HG03565 (cell line): ENCODE results near the gene GPC6.
A peak's percentile ranks its signal among the peaks of the same experiment; 100 is the strongest.

Source experiments
- ATAC-seq: cut with Tn5 transposase; IDR thresholded peaks from one replicate; pipeline ENCODE4 v1.9.1; 2021; ENCODE audit warnings: mild to moderate bottlenecking, moderate library complexity; ENCODE audit not compliant: unreplicated experiment

The GPC6 gene

DNA sequence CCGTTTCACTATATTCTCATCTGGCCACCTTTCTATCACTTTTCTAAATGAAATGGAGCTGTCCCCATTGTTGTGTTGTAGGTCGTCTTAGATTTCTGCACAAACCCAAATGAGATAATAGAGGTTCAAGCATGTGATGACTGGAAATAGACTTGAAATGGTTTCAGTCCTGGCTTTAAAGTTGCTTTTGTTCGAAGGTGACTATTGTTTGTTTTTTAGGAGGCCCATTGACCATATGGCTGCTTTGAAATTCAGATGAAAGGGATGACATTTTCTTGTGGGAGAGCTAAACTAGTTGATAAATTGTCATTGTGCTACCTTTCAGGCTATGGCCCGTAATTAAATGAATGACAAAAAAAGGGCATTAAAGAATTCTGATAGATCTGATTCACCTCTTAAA, 583.7 kb downstream of the GPC6 start:
- ATAC-seq: no peak

DNA sequence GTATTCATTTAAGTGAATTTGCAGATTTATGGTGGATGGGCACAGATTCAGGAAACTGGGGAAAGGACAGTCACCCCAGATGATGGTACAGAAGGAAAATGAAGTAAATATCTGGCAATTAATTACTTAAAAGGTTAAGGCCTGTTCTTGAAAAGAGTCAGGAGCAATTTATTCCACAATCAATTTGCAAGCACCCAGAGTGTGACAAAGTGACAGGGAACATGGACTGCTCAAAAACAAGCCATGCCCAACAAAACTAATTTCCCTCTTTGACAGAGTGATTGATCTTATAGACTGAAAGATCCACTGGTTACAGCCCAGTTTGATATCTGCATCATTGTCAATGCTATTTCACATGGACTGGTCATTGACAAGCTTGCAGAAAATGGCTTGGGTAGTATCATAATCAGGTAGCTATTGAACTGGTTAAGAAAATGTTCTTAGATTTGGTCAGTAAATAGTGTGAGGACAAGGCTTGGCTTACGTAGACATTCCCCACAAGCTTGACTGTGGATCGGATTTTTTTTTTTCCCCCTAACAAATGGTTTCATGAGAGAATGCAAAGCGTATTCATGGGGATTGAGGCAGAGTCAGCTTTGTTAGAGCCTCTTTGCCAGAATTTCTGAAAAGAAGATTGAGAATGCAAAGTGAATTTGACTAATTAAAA, 584.6 kb downstream of the GPC6 start:
- no peak for ATAC-seq

DNA sequence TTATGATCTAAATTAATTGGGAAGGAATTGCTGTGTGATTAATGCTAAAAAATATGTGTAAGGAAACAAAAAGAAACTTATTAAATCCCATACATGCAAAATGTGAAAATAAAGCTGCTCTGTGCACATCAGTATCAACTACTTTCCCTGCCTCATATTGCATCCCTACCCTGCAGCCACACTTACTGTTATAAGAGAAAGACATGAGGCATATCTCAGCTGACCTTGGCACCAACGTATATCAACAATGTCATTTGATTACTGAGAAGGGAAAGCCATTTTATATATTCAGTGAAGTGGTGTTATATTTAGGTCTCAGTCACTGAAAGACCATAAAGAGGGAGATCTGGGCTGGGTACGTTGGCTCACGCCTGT, 585.1 kb downstream of the GPC6 start:
- no peak for ATAC-seq

DNA sequence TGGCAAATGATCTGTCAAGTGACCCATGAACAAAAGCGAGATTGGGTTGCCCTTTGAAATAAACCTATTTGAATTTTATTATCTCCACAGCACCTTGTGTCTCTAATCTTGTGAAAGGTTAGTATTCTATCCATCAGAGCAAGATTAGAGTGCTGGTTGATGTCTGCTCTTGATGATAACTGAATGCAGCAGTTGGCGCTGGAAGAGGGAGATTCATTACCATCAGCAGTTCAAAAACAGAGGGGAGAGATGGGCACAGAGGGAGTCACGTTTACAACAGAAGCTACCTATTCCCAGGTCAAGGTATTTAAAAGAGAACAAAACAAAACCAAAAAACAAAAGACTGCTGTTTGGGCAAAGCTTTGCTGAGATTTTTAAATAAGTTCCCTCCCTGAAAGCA, 588.1 kb downstream of the GPC6 start:
- no peak for ATAC-seq

GRCh38 chr13:93818345-93818744, 591.7 kb downstream of the GPC6 start:
- ATAC-seq: no peak

GRCh38 chr13:93819331-93819890, 592.8 kb downstream of the GPC6 start:
- ATAC-seq: no peak

DNA sequence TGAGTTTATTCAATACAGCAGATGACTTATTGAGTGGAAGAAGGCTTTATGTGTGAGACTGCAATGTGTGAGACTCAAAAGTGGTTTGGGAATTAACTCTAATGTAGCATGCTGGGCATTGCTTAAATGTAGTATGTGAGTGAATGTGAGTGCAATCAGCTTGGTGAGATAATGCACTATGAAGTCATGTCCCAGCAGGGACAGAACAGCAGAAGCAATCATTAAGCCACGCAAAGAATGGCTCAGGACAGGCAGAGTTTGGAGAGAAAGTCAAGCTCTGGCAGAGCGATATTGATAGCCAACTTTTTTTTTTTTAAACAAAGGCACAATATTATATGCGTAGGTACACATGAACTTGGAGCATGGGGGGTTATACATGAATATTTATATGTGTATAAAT, 597.7 kb downstream of the GPC6 start:
- no peak for ATAC-seq

DNA sequence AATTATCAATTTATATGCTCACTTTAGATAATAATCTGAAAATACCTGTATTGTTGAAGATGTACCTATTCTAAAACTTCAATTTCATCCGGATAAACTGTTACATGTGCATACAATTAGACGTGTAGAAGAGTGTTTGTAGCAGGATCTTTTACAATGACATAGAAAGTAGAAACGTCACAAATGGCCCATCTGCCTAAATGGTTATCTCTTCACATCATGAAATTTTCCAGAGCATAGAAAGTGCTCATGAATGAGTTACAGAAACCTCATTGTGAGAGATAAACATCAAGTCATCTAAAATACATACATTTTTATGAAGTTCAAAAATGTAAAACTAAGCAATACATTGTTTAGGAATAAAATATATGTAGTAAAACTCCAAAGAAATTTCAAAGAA, 607.4 kb downstream of the GPC6 start:
- ATAC-seq: no peak

DNA sequence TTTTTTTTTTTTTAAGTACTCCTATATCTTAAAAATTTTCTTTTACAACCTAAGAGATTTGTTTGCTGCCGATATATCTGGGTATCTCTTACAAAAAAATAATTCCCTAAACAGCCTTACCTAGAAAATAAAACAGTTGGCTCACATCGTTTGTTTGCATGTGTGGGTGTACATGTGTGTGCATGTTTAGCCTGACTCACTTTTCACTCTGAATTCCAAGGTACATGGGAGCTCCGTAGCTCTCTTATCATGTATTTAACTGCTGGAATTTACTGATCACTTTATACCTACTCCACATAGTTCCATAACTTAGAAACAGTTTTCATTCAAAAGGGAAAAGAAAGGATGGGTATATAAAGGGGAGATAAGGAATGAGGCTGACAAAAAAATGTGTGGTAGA, 616.5 kb downstream of the GPC6 start:
- ATAC-seq: no peak

DNA sequence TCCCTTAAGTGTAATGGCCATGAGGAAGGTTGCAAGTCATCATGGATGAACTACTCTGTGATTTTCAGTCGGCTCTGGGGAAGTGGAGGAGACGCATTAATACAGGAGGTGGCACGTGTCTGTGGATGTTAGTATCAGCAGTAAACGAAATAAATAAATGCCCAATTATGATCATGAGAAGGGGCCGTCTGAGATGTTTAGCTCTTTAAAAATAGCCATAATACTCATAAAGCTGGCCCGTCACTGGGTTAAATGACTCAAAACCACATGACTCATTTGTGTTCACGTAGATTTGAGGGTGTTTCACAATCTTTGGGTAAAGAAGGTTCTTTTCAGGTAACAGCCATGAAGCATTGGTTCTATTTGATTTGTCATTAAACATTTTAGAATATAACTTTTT, 620.6 kb downstream of the GPC6 start:
- ATAC-seq: peak; percentile 60

DNA sequence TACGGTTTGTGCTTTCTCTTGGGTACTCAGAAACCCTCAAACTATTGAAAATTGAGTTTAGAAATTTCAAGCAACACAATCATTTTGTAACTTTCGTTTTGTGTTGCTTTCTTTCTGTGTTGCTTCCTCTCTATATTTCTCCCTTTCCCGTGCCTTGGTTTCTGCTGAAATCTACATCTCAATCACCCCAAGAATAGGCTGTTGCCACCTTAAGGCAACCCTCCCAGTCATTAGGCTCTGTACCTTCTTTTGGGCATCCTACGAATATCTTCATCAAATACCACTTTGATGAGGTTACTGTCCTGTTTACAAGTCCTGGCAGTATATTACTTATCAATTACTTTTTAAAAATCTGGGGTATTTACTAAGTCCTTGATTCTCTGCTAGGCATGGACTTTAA, 621.6 kb downstream of the GPC6 start:
- no peak for ATAC-seq

DNA sequence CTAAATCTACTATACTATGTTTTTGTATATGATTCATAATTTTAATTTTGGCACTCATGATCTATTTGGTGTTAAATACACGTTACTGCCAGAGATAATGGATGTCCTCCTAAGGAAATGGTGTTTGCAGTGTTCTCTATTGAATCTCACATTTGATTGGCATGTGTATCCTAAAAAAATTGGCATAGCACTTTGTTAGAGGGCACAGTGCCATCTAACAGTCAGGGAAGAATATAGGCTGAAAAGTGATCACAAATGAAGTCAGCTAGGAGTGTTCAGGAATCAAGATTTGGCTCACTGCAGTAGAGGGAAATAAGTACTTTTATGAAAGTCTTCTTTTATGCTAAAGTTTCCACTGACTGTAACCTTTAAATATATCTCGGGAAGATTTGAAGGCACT, 624.6 kb downstream of the GPC6 start:
- ATAC-seq: no peak

GRCh38 chr13:93853912-93854311, 627.3 kb downstream of the GPC6 start:
- ATAC-seq: no peak

DNA sequence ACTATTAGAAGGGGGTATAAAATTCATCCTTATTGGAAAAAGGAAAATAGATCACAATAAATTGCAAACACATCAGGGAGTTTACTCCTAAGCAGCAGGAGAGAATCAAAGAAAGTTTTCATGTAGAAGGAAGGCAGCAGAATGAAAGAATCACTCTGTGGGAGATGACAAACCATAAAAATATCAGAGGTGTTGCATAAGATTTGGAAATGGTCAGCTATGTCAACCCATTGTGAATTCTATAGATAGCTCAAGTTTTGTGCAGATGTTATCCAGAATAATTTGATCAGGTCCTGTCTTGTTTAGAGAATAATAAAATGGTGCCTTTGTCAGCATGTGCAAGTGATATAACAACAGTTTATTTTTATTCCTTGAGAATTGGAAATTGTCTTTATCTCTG, 630.5 kb downstream of the GPC6 start:
- ATAC-seq: no peak

DNA sequence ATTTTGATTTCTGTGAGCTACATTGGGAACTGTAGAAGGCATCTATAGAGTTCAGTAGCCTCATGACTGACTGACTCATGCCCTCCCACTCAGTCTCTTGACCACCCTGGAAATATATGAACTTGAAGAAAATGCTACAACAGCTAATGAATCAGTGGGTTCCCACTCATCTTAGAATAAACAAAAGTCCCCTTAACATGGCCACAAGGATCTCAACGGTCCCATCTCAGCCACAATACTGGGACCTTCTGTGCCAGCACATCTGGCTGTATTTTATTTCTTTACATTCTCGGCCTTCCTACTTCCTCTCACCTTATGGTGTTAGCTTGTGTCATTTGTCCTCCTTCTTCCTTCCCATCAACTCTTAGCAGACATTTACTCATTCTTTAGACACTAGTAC, 633.1 kb downstream of the GPC6 start:
- ATAC-seq: no peak

DNA sequence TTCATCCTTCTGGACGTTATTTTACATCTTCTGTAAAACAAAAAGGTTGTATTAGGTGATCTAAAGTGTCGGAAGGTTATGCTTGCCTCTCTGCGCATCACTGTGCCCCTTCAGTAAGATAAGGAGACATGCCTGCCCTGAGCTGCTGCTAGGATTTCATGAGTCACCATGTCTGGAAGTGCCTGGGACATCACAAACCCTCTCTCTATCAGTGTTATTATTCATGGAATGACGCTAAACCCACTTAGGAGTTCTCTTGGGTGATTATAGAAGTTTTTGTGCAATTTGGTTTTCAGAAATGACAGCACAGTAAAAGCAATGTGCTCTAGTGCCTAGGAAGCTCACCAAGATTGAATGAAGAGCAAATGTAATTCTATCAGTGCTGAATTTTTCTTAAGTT, 635.2 kb downstream of the GPC6 start:
- ATAC-seq: no peak

- ATAC-seq: no peak
Observed at GRCh38 chr13:93862259-93862658, 635.7 kb downstream of the GPC6 start.

- ATAC-seq: no peak
Observed at GRCh38 chr13:93865235-93865634, 638.6 kb downstream of the GPC6 start.

DNA sequence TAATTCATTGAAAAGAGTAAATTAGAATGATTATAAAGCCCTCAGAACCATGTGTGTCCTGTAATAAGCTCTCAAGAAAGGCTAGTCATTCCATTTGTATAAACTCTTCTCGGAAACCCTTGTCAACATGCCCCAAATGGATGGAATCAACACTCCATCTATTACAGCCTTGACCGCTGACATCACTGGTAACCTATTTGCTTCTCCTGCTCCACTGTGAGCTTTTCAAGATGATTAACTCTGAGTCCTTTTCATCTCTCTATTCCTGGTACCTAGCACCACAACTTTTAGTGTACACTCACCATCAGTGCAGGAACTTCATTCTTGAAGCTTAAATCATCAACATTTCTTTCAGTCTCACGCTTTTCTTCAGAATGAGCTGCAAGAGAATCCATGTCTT, 640.9 kb downstream of the GPC6 start:
- no peak for ATAC-seq

GRCh38 chr13:93872376-93872775, 645.8 kb downstream of the GPC6 start:
- no peak for ATAC-seq

DNA sequence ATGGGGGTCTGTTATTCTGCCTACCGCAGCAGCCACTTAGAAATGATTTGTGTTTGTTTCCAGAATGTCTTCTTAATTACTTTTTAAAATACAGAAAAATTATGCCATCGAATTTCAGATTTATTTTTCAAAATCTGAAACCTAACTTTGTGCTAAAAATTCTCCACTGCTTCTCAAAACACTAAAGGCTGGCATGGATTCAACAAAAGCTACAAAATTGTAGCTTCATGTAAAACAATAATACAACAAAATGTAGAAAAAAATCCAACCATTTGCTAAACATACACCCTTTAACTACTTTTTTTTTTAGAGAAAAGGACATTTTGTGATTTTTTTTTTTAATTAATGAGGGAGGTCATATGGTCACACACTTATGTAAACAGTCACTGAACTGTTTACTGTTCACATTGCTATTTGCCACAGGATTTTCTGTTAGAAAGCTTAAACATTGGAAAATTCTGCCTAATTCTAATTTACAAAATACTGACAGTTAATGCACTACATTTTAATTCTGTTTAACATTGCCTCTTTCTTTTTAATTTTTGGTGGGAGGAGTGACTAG, 646.3 kb downstream of the GPC6 start:
- no peak for ATAC-seq

DNA sequence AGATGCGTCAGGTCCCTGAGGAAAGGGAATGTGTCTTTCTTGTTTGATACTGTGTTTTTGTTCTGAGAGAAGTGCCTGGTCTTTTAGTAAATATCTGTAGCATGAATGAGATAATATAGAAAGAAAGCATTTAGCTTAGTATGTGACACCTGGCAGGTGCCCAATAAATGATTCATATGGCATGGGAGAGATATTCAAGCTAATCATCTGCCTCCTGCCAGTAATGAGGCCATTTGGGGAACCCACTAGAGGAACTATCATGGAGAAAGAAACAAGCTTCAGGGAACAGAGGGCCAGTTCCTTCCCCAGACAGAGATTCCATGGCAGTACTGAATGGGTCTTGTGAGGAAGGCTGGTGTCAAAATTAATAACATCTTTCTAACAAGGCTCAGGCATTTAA, 648.9 kb downstream of the GPC6 start:
- no peak for ATAC-seq

DNA sequence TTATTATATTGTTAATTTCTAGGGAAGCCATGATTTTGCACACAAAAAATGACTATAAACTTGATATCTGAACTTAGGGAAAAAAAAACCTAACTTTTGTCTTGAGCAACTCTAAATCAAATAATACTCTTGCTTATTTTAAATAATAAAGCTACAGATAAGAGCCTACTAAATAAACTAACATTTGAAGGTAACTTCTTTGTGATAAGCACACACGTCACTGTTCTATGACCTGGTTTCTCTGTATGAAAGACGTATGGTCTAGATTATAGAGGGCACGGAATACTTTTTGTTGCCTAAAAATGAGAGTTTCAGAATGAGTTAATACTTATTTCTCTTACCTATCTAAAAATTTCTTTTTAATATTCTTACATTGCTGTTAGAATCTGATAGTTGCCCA, 649.6 kb downstream of the GPC6 start:
- no peak for ATAC-seq
